ENCODE data around the gene ABR.

DNA sequence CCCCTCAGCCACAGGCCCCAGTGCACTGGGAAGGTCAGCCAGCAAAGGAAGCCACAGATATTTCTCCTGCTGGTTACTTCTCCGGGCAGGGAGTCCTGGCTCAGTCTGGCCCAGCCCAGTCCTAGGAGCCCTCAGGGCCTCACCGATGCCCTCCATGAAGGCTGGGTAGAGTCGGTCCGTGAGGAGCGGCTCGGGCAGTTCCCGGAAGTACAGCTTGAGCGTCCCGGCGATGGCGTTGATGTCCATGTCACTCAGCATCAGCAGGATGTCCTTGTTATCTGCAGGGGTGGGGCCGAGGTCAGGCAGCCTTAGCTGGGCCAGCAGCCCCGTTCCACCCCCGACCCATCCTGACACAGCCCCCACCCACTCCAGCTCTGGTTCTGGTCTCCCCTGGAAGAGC is 169.2 kb downstream of the ABR start:
- TF ChIP-seq, protein P1, sequence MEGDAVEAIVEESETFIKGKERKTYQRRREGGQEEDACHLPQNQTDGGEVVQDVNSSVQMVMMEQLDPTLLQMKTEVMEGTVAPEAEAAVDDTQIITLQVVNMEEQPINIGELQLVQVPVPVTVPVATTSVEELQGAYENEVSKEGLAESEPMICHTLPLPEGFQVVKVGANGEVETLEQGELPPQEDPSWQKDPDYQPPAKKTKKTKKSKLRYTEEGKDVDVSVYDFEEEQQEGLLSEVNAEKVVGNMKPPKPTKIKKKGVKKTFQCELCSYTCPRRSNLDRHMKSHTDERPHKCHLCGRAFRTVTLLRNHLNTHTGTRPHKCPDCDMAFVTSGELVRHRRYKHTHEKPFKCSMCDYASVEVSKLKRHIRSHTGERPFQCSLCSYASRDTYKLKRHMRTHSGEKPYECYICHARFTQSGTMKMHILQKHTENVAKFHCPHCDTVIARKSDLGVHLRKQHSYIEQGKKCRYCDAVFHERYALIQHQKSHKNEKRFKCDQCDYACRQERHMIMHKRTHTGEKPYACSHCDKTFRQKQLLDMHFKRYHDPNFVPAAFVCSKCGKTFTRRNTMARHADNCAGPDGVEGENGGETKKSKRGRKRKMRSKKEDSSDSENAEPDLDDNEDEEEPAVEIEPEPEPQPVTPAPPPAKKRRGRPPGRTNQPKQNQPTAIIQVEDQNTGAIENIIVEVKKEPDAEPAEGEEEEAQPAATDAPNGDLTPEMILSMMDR (IDR thresholded peaks at IDR 0.05), result no peak
- TF ChIP-seq POLR2AphosphoS5 (IDR thresholded peaks at IDR 0.05) (no peak), POLR2A (IDR thresholded peaks at IDR 0.05) (no peak)

Measured in prostate gland (tissue), 2 donors.